GM19324 (cell line): ENCODE measurements around the gene PIK3R6.

ENCODE experiments used
- ATAC-seq: cut with Tn5 transposase; IDR thresholded peaks from one replicate; pipeline ENCODE4 v1.9.1; 2021; ENCODE audit warnings: mild to moderate bottlenecking, moderate library complexity; ENCODE audit not compliant: unreplicated experiment, low FRiP score

Gene PIK3R6

GRCh38 chr17:8757189-8757588 is 110.3 kb downstream of the PIK3R6 start:
- no peak for ATAC-seq

GRCh38 chr17:8755590-8756255 is 111.8 kb downstream of the PIK3R6 start:
- ATAC-seq = no peak

GRCh38 chr17:8754890-8755289 is 112.6 kb downstream of the PIK3R6 start:
- no peak for ATAC-seq

- no peak for ATAC-seq
Measured at GRCh38 chr17:8753976-8754440, 113.5 kb downstream of the PIK3R6 start.

GRCh38 chr17:8753136-8753975 is 114.1 kb downstream of the PIK3R6 start:
- ATAC-seq = no peak
